Keratinocyte (primary cell): Measurements from ENCODE around the gene ATF4. TPM values are rescaled to one million over a fixed set of nuclear protein-coding genes. Genes with fewer than 3 reads are reported as not detected.
A peak's percentile ranks its signal among the peaks of the same experiment; 100 is the strongest.

Experiments
- DNase-seq: peaks from one replicate; pipeline ENCODE4 v3.0.0-alpha.2; 2011; ENCODE audit warnings: low read depth, missing footprints, low spot score
- FAIRE-seq: peaks from 2 replicates; lab custom pipeline; 2011; peaks lifted over from hg19 to GRCh38; lab: Jason Lieb, UNC
- H2AFZ ChIP-seq: 2 replicates; pipeline ENCODE4 v1.6.0; 2012; ENCODE audit warnings: low read length, control low read depth, inconsistent platforms; ENCODE audit not compliant: control insufficient read depth
- H3K27ac ChIP-seq: 2 replicates; pipeline ENCODE4 v1.5.1; 2011; ENCODE audit warnings: low read length; ENCODE audit not compliant: control insufficient read depth, insufficient read depth
- H3K27me3 ChIP-seq: 3 replicates; pipeline ENCODE4 v1.6.0; 2011; ENCODE audit warnings: low read length; ENCODE audit not compliant: control insufficient read depth, insufficient read depth; ENCODE audit errors: extremely low read depth
- H3K36me3 ChIP-seq, 2 experiments: 2 replicates in 1 of 2; 3 replicates in 1 of 2; pipeline ENCODE4 v1.5.1; 2011; ENCODE audit warnings: low read length in 2 of 2, mild to moderate bottlenecking in 1 of 2; ENCODE audit not compliant: control insufficient read depth in 2 of 2, insufficient read depth in 2 of 2; ENCODE audit errors: extremely low read depth in 1 of 2
- H3K4me1 ChIP-seq: 3 replicates; pipeline ENCODE4 v1.5.1; 2011; ENCODE audit warnings: low read length; ENCODE audit not compliant: control insufficient read depth, insufficient read depth; ENCODE audit errors: extremely low read depth
- H3K4me2 ChIP-seq: 3 replicates; pipeline ENCODE4 v1.6.0; 2011; ENCODE audit warnings: low read depth, low read length; ENCODE audit not compliant: control insufficient read depth, insufficient read depth; ENCODE audit errors: extremely low read depth
- H3K4me3 ChIP-seq, 3 experiments: fragments of 200-600 bp in 1 of 3; sonication (generic) in 1 of 3; 2 replicates in 2 of 3; 3 replicates in 1 of 3; pipeline ENCODE4 v1.5.1; 2011 to 2016; ENCODE audit warnings: low read length in 3 of 3, mild to moderate bottlenecking in 3 of 3, control low read depth in 2 of 3, inconsistent platforms in 1 of 3, low read depth in 1 of 3, mixed read lengths in 1 of 3, mixed run types in 1 of 3, moderate library complexity in 1 of 3; ENCODE audit not compliant: control insufficient read depth in 2 of 3, insufficient read depth in 2 of 3; ENCODE audit errors: extremely low read depth in 1 of 3
- H3K79me2 ChIP-seq: 2 replicates; pipeline ENCODE4 v1.6.0; 2012; ENCODE audit warnings: low read length; ENCODE audit not compliant: control insufficient read depth, insufficient read depth
- H3K9ac ChIP-seq: 3 replicates; pipeline ENCODE4 v1.6.0; 2011; ENCODE audit warnings: low read length; ENCODE audit not compliant: control insufficient read depth, insufficient read depth; ENCODE audit errors: extremely low read depth
- H3K9me1 ChIP-seq: 3 replicates; pipeline ENCODE4 v1.6.0; 2011; ENCODE audit warnings: low read length; ENCODE audit not compliant: control insufficient read depth, insufficient read depth; ENCODE audit errors: extremely low read depth
- H3K9me3 ChIP-seq: 2 replicates; pipeline ENCODE4 v1.5.1; 2012; ENCODE audit warnings: low read depth, low read length; ENCODE audit not compliant: control insufficient read depth
- H4K20me1 ChIP-seq: 3 replicates; pipeline ENCODE4 v1.6.0; 2011; ENCODE audit warnings: low read length; ENCODE audit not compliant: control insufficient read depth, insufficient read depth; ENCODE audit errors: extremely low read depth
- CTCF ChIP-seq, 3 experiments: IDR thresholded peaks in 1 of 3; conservative IDR thresholded peaks in 1 of 3; optimal IDR thresholded peaks in 1 of 3; 2 replicates in 2 of 3; 3 replicates in 1 of 3; pipeline versions ENCODE3 to v1.5.1; 2011; ENCODE audit warnings: low read length in 3 of 3, mild to moderate bottlenecking in 3 of 3, moderate library complexity in 2 of 3, control low read depth in 1 of 3, inconsistent platforms in 1 of 3; ENCODE audit not compliant: insufficient read depth in 2 of 3; ENCODE audit errors: extremely low read depth in 1 of 3
- EZH2 ChIP-seq: IDR thresholded peaks from one replicate; pipeline ENCODE4 v1.6.1; 2012; ENCODE audit warnings: inconsistent platforms, mild to moderate bottlenecking, low read length, moderate library complexity
- dilution Hi-C: fragments of 300-500 bp; cut with MboI; formaldehyde crosslinking; loops from one replicate; pipeline ENCODE4 v1.7.0; 2020; ENCODE audit warnings: low sequenced_read_pairs; ENCODE audit not compliant: extremely low pct_ligation_motif_present
- polyA plus RNA-seq, 5 experiments: library from polyadenylated mRNA; depleted of rRNA in 3 of 5; stranded (reverse) in 3 of 5; stranded (forward) in 1 of 5; unstranded in 1 of 5; fragments of >200 nt; gene quantifications; 1 replicate in 1 of 5; 2 replicates in 3 of 5; 3 replicates in 1 of 5; pipeline versions ENCODE4 v1.2.1 to v1.2.3, GENCODE V29; 2011 to 2012; ENCODE audit warnings: missing spikeins in 2 of 5, low read depth in 1 of 5, low replicate concordance in 1 of 5

The ATF4 gene
- polyA plus RNA-seq, 1 donor (not counting 4 experiments of a cell fraction or from before 2014, with no cell fraction given), result 629 TPM

- Histone ChIP-seq H3K36me3 (no peaks in the 10 kb centered on the region), H3K4me1 (peaks cover 3% of the 10 kb centered on the region), H2AFZ (no peak overlapping the region), H4K20me1 (no peaks in the 10 kb centered on the region), H3K79me2 (no peaks in the 10 kb centered on the region), H3K27me3 (peaks cover 67% of the 10 kb centered on the region), H3K4me2 (peak overlapping the region; percentile 1), H3K4me3 (no peak overlapping the region), H3K9me1 (no peaks in the 10 kb centered on the region), H3K9ac (no peak overlapping the region), H3K27ac (no peak overlapping the region), H3K9me3 (no peaks in the 10 kb centered on the region)
- TF ChIP-seq CTCF (optimal IDR thresholded peaks at IDR 0.05 in 1 of 3, IDR thresholded peaks at IDR 0.05 in 1 of 3, conservative IDR thresholded peaks at IDR 0.05 in 1 of 3; ENCODE audit: extremely low read depth in 1 of 3, insufficient read depth in 2 of 3, low read length in 3 of 3) (peak in 2 of 3 experiments; percentile 8 to 70), EZH2 (peak; percentile 96)
- no peak for DNase-seq
- dilution Hi-C loops, result no loop called here
- FAIRE-seq, result no peak
These were observed 36.8 kb downstream of the ATF4 start for GRCh38 chr22:39556970-39557841.

- DNase-seq (no peak), FAIRE-seq (no peak)
- Histone ChIP-seq H3K27ac (no peak overlapping the region), H3K9me1 (no peaks in the 10 kb centered on the region), H3K9me3 (no peaks in the 10 kb centered on the region), H3K4me1 (peaks cover 3% of the 10 kb centered on the region), H2AFZ (no peak overlapping the region), H3K79me2 (no peaks in the 10 kb centered on the region), H4K20me1 (no peaks in the 10 kb centered on the region), H3K4me2 (no peak overlapping the region), H3K9ac (no peak overlapping the region), H3K36me3 (no peaks in the 10 kb centered on the region), H3K4me3 (no peak overlapping the region), H3K27me3 (peaks cover 59% of the 10 kb centered on the region)
- TF ChIP-seq EZH2, result peak; percentile 80
- TF ChIP-seq CTCF (optimal IDR thresholded peaks at IDR 0.05 in 1 of 3, IDR thresholded peaks at IDR 0.05 in 1 of 3, conservative IDR thresholded peaks at IDR 0.05 in 1 of 3; ENCODE audit: extremely low read depth in 1 of 3, insufficient read depth in 2 of 3, low read length in 3 of 3), result no peak
- dilution Hi-C loops, result no loop called here
These were observed 37.9 kb downstream of the ATF4 start for GRCh38 chr22:39558254-39558727.
